GM18526 (cell line): Measurements from ENCODE around the gene ELMO2.

Source experiments
- POLR2A ChIP-seq: IDR thresholded peaks from 3 replicates; pipeline ENCODE4 v1.6.1; 2011; ENCODE audit not compliant: insufficient read length; ENCODE audit errors: extremely low read depth

The ELMO2 gene

GRCh38 chr20:46336735-46337134, 69.7 kb downstream of the ELMO2 start:
- TF ChIP-seq POLR2A: no peak

GRCh38 chr20:46334303-46334904, 72.0 kb downstream of the ELMO2 start:
- TF ChIP-seq POLR2A: no peak

GRCh38 chr20:46333161-46333991, 73.0 kb downstream of the ELMO2 start:
- TF ChIP-seq POLR2A: no peak

GRCh38 chr20:46332373-46333160, 73.8 kb downstream of the ELMO2 start:
- no peak for TF ChIP-seq POLR2A

GRCh38 chr20:46331611-46332361, 74.6 kb downstream of the ELMO2 start:
- no peak for TF ChIP-seq POLR2A

- TF ChIP-seq POLR2A: no peak
Measured at GRCh38 chr20:46330831-46331371, 75.5 kb downstream of the ELMO2 start.

GRCh38 chr20:46330072-46330763, 76.2 kb downstream of the ELMO2 start:
- no peak for TF ChIP-seq POLR2A

- no peak for TF ChIP-seq POLR2A
Measured at GRCh38 chr20:46328200-46328882, 78.1 kb downstream of the ELMO2 start.

GRCh38 chr20:46327557-46327956, 78.9 kb downstream of the ELMO2 start:
- no peak for TF ChIP-seq POLR2A

- no peak for TF ChIP-seq POLR2A
Measured at GRCh38 chr20:46325789-46326188, 80.6 kb downstream of the ELMO2 start.

GRCh38 chr20:46324960-46325703, 81.3 kb downstream of the ELMO2 start:
- TF ChIP-seq POLR2A: no peak

GRCh38 chr20:46324379-46324778, 82.0 kb downstream of the ELMO2 start:
- no peak for TF ChIP-seq POLR2A

- no peak for TF ChIP-seq POLR2A
Measured at GRCh38 chr20:46323557-46323956, 82.9 kb downstream of the ELMO2 start.

- no peak for TF ChIP-seq POLR2A
Measured at GRCh38 chr20:46322641-46323040, 83.8 kb downstream of the ELMO2 start.
